ENCODE data around the gene C1orf116. TPM values are rescaled to one million over a fixed set of nuclear protein-coding genes. Genes with fewer than 3 reads are reported as not detected.

C1orf116 gene
- total RNA-seq, 4 donors from 2014 or later = 52.8 to 173 (median 86.4) TPM

DNA sequence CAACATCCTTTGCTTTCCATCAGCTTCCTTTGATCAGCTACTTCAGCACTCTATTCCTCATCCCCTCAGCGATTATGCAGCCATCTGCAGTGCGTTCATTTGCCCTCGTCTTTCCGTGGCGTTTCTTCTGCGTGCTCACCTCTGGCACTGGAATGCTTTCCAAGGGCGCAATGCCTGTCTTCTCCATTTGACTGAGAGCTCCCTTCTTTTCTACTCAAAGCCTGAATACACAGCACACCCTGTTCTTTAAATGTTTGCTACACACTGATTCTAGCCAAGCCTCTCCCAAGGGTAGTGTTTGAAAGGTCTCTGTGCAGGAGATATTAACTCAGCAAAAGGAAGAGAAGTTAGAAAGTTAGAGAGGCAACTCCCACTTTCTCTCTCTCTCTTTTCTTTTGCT lies 22.6 kb downstream of the C1orf116 start:
- Histone ChIP-seq H3K27me3 (no peaks in the 10 kb centered on the region), H3K4me3 (no peak overlapping the region), H3K27ac (peak overlapping the region in 2 of 4 donors; percentile 68 to 72), H3K4me1 (peaks cover 0 to 35% (median 0%) of the 10 kb centered on the region in 3 donors), H3K9me3 (no peaks in the 10 kb centered on the region), H3K36me3 (no peaks in the 10 kb centered on the region)
- 63 to 79% methylated on average over 7 of the region's 7 CpGs for WGBS, 2 donors
- DNase-seq = no peak
- intact Hi-C loops (cut with DNase I) = no loop called here
- no peak for TF ChIP-seq POLR2A (IDR thresholded peaks at IDR 0.05)
- TF ChIP-seq, protein P1, sequence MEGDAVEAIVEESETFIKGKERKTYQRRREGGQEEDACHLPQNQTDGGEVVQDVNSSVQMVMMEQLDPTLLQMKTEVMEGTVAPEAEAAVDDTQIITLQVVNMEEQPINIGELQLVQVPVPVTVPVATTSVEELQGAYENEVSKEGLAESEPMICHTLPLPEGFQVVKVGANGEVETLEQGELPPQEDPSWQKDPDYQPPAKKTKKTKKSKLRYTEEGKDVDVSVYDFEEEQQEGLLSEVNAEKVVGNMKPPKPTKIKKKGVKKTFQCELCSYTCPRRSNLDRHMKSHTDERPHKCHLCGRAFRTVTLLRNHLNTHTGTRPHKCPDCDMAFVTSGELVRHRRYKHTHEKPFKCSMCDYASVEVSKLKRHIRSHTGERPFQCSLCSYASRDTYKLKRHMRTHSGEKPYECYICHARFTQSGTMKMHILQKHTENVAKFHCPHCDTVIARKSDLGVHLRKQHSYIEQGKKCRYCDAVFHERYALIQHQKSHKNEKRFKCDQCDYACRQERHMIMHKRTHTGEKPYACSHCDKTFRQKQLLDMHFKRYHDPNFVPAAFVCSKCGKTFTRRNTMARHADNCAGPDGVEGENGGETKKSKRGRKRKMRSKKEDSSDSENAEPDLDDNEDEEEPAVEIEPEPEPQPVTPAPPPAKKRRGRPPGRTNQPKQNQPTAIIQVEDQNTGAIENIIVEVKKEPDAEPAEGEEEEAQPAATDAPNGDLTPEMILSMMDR (IDR thresholded peaks at IDR 0.05) = no peak

- no peak for DNase-seq
- Histone ChIP-seq H3K4me3 (no peak overlapping the region), H3K27ac (peak overlapping the region in 2 of 4 donors; percentile 68 to 72), H3K36me3 (no peaks in the 10 kb centered on the region), H3K27me3 (no peaks in the 10 kb centered on the region), H3K9me3 (no peaks in the 10 kb centered on the region), H3K4me1 (peaks cover 0 to 40% (median 0%) of the 10 kb centered on the region in 3 donors)
- intact Hi-C loops (cut with DNase I) = no loop called here
- TF ChIP-seq, protein P1 (IDR thresholded peaks at IDR 0.05) = no peak
- TF ChIP-seq POLR2A (IDR thresholded peaks at IDR 0.05) = no peak
- WGBS, 2 donors = 87 to 95% methylated on average over 10 of the region's 10 CpGs
These were observed 23.2 kb downstream of the C1orf116 start for GRCh38 chr1:207009182-207009850.

DNA sequence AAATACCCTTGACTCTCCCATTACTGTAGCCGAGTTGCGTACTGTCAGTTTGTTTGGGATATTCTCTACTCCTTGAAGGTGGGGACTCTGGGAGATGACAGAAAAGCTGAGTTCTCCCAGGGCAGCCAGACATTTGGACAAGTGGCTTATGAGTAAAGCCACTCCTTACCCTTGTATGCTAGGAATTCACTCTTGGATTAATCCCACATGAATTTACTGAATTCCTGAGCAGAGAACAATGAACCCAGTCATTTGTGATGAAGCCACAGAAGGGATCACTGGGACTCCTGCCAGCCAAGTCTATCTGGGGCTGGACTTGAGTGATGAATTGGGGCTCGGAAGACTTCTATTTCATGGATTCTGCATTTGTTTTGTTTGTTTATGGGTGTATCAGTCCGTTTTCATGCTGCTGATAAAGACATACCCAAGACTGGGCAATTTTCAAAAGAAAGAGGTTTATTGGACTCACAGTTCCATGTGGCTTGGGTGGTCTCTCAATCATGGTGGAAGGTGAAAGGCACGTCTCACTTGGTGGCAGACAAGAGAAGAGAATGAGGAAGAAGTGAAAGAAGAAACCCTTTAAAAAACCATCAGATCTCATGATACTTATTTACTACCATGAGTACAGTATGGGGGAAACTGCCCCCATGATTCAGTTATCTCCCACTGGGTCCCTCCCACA lies 25.1 kb downstream of the C1orf116 start:
- intact Hi-C loops (cut with DNase I) = no loop called here

GRCh38 chr1:207006914-207007313 lies 25.6 kb downstream of the C1orf116 start:
- 58 to 65% methylated on average over 3 of the region's 3 CpGs for WGBS, 2 donors
- Histone ChIP-seq H3K4me3 (no peak overlapping the region), H3K36me3 (no peaks in the 10 kb centered on the region), H3K27ac (peak overlapping the region in 3 of 4 donors; percentile 57 to 65 (median 62)), H3K4me1 (peaks cover 0 to 64% (median 7%) of the 10 kb centered on the region in 3 donors), H3K27me3 (no peaks in the 10 kb centered on the region), H3K9me3 (no peaks in the 10 kb centered on the region)
- no peak for DNase-seq
- intact Hi-C loops (cut with DNase I) = no loop called here
- TF ChIP-seq, protein P1 (IDR thresholded peaks at IDR 0.05) = no peak
- no peak for TF ChIP-seq POLR2A (IDR thresholded peaks at IDR 0.05)

More for the DNA sequence above, 25.1 kb downstream of the C1orf116 start:
- Histone ChIP-seq H3K4me3 (no peak overlapping the region), H3K27ac (peak overlapping the region; percentile 4 to 65 (median 60)), H3K9me3 (no peaks in the 10 kb centered on the region), H3K36me3 (no peaks in the 10 kb centered on the region), H3K4me1 (peaks cover 0 to 58% (median 7%) of the 10 kb centered on the region in 3 donors), H3K27me3 (no peaks in the 10 kb centered on the region)
- WGBS, 2 donors = 52 to 54% methylated on average over 5 of the region's 5 CpGs
- DNase-seq = no peak
- TF ChIP-seq, protein P1 (IDR thresholded peaks at IDR 0.05) = no peak
- TF ChIP-seq POLR2A (IDR thresholded peaks at IDR 0.05) = no peak

GRCh38 chr1:207006083-207006482 lies 26.5 kb downstream of the C1orf116 start:
- Histone ChIP-seq H3K36me3 (no peaks in the 10 kb centered on the region), H3K9me3 (no peaks in the 10 kb centered on the region), H3K4me3 (no peak overlapping the region), H3K27ac (no peak overlapping the region), H3K4me1 (peaks cover 0 to 72% (median 7%) of the 10 kb centered on the region in 3 donors), H3K27me3 (no peaks in the 10 kb centered on the region)
- 81 to 95% methylated on average over 3 of the region's 3 CpGs for WGBS, 2 donors
- no peak for DNase-seq
- intact Hi-C loops (cut with DNase I) = no loop called here
- TF ChIP-seq, protein P1 (IDR thresholded peaks at IDR 0.05) = no peak
- TF ChIP-seq POLR2A (IDR thresholded peaks at IDR 0.05) = no peak
